HepG2 (cell line): ENCODE data around the gene EARS2. TPM values are rescaled to one million over a fixed set of nuclear protein-coding genes. Genes with fewer than 3 reads are reported as not detected.

ENCODE experiments used
- BHLHE40 ChIP-seq: IDR thresholded peaks from 2 replicates; pipeline ENCODE4 v1.6.1; 2011; ENCODE audit warnings: low read length, improper control_type of control experiment
- CHD2 ChIP-seq: IDR thresholded peaks from 2 replicates; pipeline ENCODE4 v1.6.1; 2011; ENCODE audit warnings: low read depth, low read length, improper control_type of control experiment
- CREB1 ChIP-seq, 2 experiments: fragments of 450-650 bp in 1 of 2; IDR thresholded peaks; 2 replicates each; pipeline ENCODE4 v1.6.1; 2016 to 2017; ENCODE audit warnings: control low read depth in 1 of 2, mild to moderate bottlenecking in 1 of 2, missing compliant biosample characterization in 1 of 2, missing genetic modification characterization in 1 of 2
- CSRNP2 ChIP-seq: sonication (generic); formaldehyde crosslinking; conservative IDR thresholded peaks from 2 replicates; pipeline ENCODE4 v1.8.0; 2022; ENCODE audit warnings: low read depth, missing genetic modification reagents
- DR1 ChIP-seq: sonication (generic); formaldehyde crosslinking; IDR thresholded peaks from 2 replicates; pipeline ENCODE4 v1.8.0; 2021; ENCODE audit warnings: mild to moderate bottlenecking, missing genetic modification reagents, inconsistent platforms
- HMGXB3 ChIP-seq: sonication (generic); formaldehyde crosslinking; IDR thresholded peaks from 2 replicates; pipeline ENCODE4 v1.4.0; 2020; ENCODE audit warnings: missing genetic modification reagents, borderline replicate concordance
- ISX ChIP-seq: sonication (generic); formaldehyde crosslinking; conservative IDR thresholded peaks from 2 replicates; pipeline ENCODE4 v1.5.0; 2020; ENCODE audit warnings: missing genetic modification reagents
- KLF9 ChIP-seq: IDR thresholded peaks from 2 replicates; pipeline ENCODE4 v1.6.1; 2016; ENCODE audit warnings: low read depth
- POLR2AphosphoS5 ChIP-seq: IDR thresholded peaks from 2 replicates; pipeline ENCODE4 v1.6.1; 2012; ENCODE audit warnings: low read depth, low read length
- PTBP1 ChIP-seq: fragments of 200-400 bp; formaldehyde crosslinking; IDR thresholded peaks from 2 replicates; pipeline ENCODE4 v1.6.1; 2018; ENCODE audit warnings: low read length, low read depth; ENCODE audit not compliant: poor library complexity, severe bottlenecking
- REL ChIP-seq: sonication (generic); formaldehyde crosslinking; conservative IDR thresholded peaks from 2 replicates; pipeline ENCODE4 v1.8.0; 2022; ENCODE audit warnings: mild to moderate bottlenecking, missing genetic modification reagents, moderate library complexity
- SOX5 ChIP-seq: IDR thresholded peaks from 2 replicates; pipeline ENCODE4 v1.6.1; 2016; ENCODE audit warnings: borderline replicate concordance
- TFDP2 ChIP-seq: sonication (generic); formaldehyde crosslinking; IDR thresholded peaks from 2 replicates; pipeline ENCODE4 v1.4.0; 2020; ENCODE audit warnings: missing genetic modification reagents
- ZBTB4 ChIP-seq: sonication (generic); formaldehyde crosslinking; IDR thresholded peaks from 2 replicates; pipeline ENCODE4 v1.4.0; 2020; ENCODE audit warnings: missing genetic modification reagents, mild to moderate bottlenecking, borderline replicate concordance
- ZKSCAN8 ChIP-seq: IDR thresholded peaks from 2 replicates; pipeline ENCODE4 v1.6.1; 2016; ENCODE audit warnings: borderline replicate concordance, missing genetic modification reagents, missing compliant biosample characterization
- ZNF24 ChIP-seq: fragments of 450-650 bp; IDR thresholded peaks from 2 replicates; pipeline ENCODE4 v1.6.1; 2017; ENCODE audit warnings: antibody characterized with exemption, mild to moderate bottlenecking
- ZNF496 ChIP-seq: sonication (generic); formaldehyde crosslinking; IDR thresholded peaks from 2 replicates; pipeline ENCODE4 v1.8.1; 2023; ENCODE audit warnings: mild to moderate bottlenecking, moderate library complexity, missing genetic modification reagents; ENCODE audit not compliant: insufficient replicate concordance
- ZNF501 ChIP-seq: sonication (generic); formaldehyde crosslinking; IDR thresholded peaks from 2 replicates; pipeline ENCODE4 v1.5.1; 2020; ENCODE audit warnings: mild to moderate bottlenecking, moderate library complexity, missing genetic modification reagents
- ZNF776 ChIP-seq: sonication (generic); formaldehyde crosslinking; IDR thresholded peaks from 2 replicates; pipeline ENCODE4 v1.4.0; 2020; ENCODE audit warnings: mild to moderate bottlenecking, missing genetic modification reagents
- polyA plus RNA-seq, 8 experiments: library from polyadenylated mRNA; depleted of rRNA in 3 of 8; stranded (reverse) in 7 of 8; unstranded in 1 of 8; fragments of >200 nt; fragmentation: Illumina TruSeq in 4 of 8; extraction: Trizol in 4 of 8; gene quantifications; 2 replicates each; pipeline versions ENCODE4 v1.2.1 to v1.2.3, GENCODE V29; 2011 to 2016; ENCODE audit warnings: low read depth in 4 of 8, missing spikeins in 1 of 8, mixed read lengths in 1 of 8; ENCODE audit not compliant: insufficient read depth in 1 of 8
- total RNA-seq, 5 experiments: library from RNA; depleted of rRNA; stranded (reverse); fragments of >200 nt; fragmentation: Illumina TruSeq; extraction: Trizol; gene quantifications; 2 replicates each; pipeline ENCODE4 v1.2.3, GENCODE V29; 2016; ENCODE audit warnings: low read depth in 1 of 5

EARS2 gene
- total and polyA plus RNA-seq, 2 of the 13 experiments (the other 11 are each of a cell fraction or from before 2014, with no cell fraction given): 49.4 to 80.4 TPM

GRCh38 chr16:23595951-23596720 is 39.0 kb upstream of the EARS2 start, which contains the start of gene NDUFAB1 (continued):
- peak; percentile 68; the same call in 1 of the 2 replicates for TF ChIP-seq SOX5 (CRISPR knock-in tag)
- TF ChIP-seq CREB1 (IDR thresholded peaks at IDR 0.05): peak; percentile 74
- TF ChIP-seq CREB1 (CRISPR knock-in tag; IDR thresholded peaks at IDR 0.05): no peak; the same call in 1 of the 2 replicates
- peak; percentile 85 for TF ChIP-seq ZNF501 (CRISPR knock-in tag)
- peak; percentile 76; the same call in 1 of the 2 replicates for TF ChIP-seq ZNF24
- TF ChIP-seq CSRNP2: no peak
- TF ChIP-seq HMGXB3 (CRISPR knock-in tag): no peak
- TF ChIP-seq ZBTB4: no peak
- peak; percentile 91 for TF ChIP-seq TFDP2 (CRISPR knock-in tag)
- no peak for TF ChIP-seq ZNF496 (CRISPR knock-in tag)
- peak; percentile 76; the same call in 1 of the 2 replicates for TF ChIP-seq ZKSCAN8
- no peak; the same call in none of the 2 replicates for TF ChIP-seq KLF9
- peak; percentile 30 for TF ChIP-seq PTBP1
- TF ChIP-seq ZNF776 (CRISPR knock-in tag): peak; percentile 95
- peak; percentile 59; the same call in 1 of the 2 replicates for TF ChIP-seq BHLHE40
- 0 out of 2 replicates have a peak, but pooled peaks have one; percentile 21 for TF ChIP-seq CHD2
- TF ChIP-seq ISX (CRISPR knock-in tag): peak; percentile 95
- TF ChIP-seq REL: no peak
- peak; percentile 96 for TF ChIP-seq DR1 (CRISPR knock-in tag)
- peak; percentile 94 for TF ChIP-seq POLR2AphosphoS5
